GM10847 (cell line): ENCODE measurements around the gene ARID4A.
A peak's percentile ranks its signal among the peaks of the same experiment; 100 is the strongest.

Source experiments
- POLR2A ChIP-seq: IDR thresholded peaks from 2 replicates; pipeline ENCODE4 v1.6.1; 2011; ENCODE audit not compliant: insufficient read length; ENCODE audit errors: extremely low read depth

ARID4A gene

GRCh38 chr14:58327019-58327418, 28.7 kb downstream of the ARID4A start:
- TF ChIP-seq POLR2A: no peak

DNA sequence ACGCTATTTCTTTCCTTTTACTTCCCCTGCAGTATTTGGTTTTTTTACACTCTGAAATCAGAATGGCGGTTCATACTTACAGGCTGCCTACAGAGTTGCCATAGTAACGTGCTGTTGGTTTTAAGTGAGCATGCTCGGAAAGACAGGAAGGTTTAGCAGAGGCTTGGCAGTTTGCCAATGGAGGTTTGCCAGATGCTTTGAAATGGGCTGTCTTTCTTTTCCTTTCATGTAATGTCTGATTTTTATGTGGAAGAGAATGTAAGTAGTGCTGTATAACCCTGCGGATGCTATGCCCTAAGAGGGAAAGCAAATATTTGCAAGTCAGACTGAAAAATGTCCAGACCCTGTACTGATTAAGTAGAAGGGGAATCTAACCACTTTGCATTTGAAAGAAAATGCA, 32.8 kb downstream of the ARID4A start:
- TF ChIP-seq POLR2A: no peak

- no peak for TF ChIP-seq POLR2A
Observed at GRCh38 chr14:58332561-58332960, 34.2 kb downstream of the ARID4A start.

DNA sequence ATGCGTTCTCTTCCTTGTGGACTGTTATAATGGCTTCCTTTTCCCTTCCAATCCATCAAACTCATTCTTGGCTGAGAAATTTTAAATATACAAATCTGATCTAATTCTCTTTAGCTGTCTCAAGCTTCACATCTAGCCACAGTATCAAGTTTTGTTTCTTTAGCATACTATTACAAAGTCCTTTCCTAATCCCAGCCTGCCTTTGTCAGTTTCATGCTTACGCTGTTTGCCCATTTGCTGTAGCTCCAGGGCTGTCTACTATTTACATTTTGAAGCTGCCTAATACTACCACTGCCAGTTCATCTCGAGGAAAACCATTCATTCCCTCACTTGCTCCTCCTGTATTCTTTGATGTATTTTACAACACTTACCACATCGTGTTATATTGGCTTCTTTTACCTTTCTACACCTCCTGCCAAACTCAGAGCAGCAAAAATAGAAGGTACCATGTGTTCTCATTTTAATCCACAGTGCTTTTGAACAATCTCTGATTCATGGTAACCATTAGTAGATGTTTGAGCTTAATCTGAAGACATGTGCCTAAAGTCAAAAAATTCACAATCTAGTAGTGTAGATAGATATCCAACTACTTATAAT, 42.9 kb downstream of the ARID4A start:
- no peak for TF ChIP-seq POLR2A

GRCh38 chr14:58353516-58354299, 55.4 kb downstream of the ARID4A start:
- no peak for TF ChIP-seq POLR2A

DNA sequence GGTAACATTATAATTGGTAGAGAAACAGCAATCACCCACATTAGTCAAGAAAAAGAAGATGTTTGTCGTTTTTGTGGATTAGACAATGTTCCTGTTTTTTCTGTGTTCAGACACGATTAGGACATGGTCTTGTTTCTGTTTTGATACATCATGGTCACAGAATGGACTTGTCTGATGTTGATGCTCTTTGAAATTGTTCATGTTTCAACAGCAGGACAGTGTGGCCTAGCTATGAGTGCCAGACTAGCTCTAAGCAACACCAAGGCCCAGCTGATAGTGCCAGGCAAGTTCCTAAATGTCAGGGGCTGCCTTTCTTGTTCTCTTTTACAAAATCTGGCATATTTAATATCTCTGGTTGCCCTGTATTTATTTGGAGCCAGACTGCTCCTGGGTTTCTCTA, 56.5 kb downstream of the ARID4A start:
- TF ChIP-seq POLR2A: no peak

- TF ChIP-seq POLR2A: no peak
Observed at GRCh38 chr14:58356268-58356667, 57.9 kb downstream of the ARID4A start.

- no peak for TF ChIP-seq POLR2A
Observed at GRCh38 chr14:58362798-58363412, 64.5 kb downstream of the ARID4A start.

DNA sequence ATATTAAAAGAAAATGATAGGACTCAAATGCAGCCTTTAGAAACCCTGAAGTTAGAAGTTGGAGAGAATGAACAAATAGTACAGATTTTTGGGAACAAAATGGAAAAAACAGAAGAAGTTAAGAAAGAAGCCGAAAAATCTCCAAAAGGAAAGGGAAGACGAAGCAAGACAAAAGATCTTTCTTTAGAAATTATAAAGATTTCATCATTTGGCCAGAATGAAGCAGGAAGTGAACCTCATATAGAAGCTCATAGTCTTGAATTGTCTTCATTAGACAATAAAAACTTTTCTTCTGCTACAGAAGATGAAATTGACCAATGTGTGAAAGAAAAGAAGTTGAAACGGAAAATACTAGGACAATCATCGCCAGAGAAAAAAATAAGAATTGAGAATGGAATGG, 66.0 kb downstream of the ARID4A start:
- TF ChIP-seq POLR2A: no peak

DNA sequence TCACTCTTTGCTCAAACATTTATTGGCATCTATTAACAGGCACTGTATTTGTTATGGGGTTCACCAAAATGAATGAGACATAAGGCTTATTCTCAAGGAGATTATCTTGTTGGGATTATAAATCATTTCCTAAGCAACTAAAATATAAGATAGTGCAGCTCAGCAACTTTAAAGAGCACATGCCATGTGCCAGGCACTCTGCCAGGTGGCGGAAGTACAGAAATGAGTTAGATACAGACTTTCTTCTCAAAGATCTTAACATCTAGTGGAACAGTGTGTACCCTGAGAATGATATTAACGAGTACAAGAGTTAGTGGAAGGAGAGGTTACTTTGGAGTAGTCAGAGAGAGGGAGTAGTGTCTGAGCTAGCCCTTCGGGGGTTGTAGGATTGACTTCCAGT, 68.9 kb downstream of the ARID4A start:
- no peak for TF ChIP-seq POLR2A

DNA sequence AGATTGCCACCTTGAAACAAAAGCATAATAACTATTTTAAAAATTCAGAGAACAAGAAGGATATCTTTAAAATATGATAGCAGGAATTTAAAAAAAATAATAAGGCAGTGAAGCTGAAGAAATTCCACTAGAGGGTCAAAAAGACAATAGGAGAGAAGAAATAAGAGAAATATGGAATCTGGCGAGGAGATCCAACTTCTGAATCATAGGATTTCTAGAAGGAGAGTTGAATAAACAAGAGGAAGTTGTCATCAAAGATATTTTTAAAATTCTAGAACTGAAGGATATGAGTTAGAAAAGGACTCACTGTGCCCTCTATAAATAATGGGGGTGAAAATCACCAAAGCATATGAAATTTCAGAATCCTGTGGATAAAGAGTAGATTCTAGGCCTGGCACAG, 70.6 kb downstream of the ARID4A start:
- no peak for TF ChIP-seq POLR2A

GRCh38 chr14:58376791-58377190, 78.4 kb downstream of the ARID4A start:
- TF ChIP-seq POLR2A: no peak

DNA sequence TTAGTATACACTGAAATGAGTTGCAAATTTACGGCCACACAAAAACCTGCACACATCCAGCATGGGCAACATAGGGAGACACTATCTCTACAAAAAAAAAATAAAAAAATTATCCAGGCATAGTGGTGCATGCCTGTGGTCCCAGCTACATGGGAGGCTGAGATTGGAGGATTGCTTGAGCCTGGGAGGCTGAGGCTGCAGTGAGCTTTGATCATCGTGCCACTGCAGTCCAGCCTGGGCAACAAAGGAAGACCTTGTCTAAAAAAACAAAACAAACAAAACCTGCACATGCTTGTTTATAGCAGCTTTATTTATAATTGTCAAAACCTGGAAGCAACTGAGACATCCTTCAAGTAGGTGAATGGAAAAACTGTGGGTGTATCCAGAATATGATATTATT, 92.5 kb downstream of the ARID4A start:
- no peak for TF ChIP-seq POLR2A

- TF ChIP-seq POLR2A: no peak
Observed at GRCh38 chr14:58395562-58395811, 97.1 kb downstream of the ARID4A start.

DNA sequence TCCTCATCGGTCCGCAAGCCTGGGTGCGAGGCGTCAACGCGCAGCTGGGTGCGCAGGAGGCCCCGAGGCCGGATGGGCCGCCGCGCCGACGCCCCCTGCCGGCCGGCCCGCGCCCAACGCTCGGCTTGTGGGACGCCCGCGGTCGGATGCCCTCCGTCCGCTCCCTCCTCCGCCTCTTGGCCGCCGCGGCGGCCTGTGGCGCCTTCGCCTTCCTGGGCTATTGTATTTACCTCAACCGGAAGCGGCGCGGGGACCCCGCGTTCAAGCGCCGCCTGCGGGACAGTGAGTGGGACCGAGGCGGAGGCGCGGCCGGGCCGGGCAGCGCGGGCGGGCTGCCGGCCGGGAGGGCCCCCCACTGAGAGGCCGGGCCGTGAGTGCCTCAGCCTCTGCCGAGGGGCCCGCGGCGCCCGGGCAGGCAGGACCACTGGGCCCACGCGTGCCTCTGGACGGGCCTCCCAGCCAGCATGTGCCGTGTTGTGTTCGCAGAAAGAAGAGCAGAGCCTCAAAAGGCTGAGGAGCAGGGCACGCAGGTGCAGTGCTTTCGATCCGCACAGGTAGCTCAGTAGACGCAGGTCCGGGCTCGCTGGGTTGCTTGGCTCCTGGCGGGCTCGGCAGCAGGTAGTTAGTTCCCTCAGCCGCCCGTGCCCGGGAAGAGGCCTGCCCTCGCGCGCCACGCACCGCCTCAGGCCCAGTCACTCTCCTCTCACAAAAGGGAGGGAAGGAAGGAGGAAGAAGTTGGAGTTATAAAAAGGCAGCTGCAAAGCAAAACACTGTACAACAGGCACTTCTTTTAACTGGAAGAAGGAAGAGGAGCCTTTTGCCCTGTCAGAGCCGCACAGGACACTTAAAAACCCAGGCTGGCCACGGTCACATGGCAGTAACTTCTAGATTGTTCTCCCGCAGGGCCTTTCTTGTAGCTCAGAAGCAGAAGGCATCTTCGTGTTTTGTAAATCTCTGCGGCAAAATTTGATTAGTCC, 97.7 kb downstream of the ARID4A start, which contains the start of gene TOMM20L:
Gene TOMM20L, plus strand, starts transcription at position 119 of the 977 bp plus-strand sequence. Its CDS starts 28 bp downstream, at position 147.
- TF ChIP-seq POLR2A: peak; percentile 8
